CD4-positive, alpha-beta T cell treated with Interferon alpha-2 for 1 hour (primary cell): ENCODE measurements around the gene MEF2C.

Source experiments
- DNase-seq, 2 donors: peaks; one replicate each; pipeline ENCODE4 v3.0.0-alpha.2; 2020 to 2022

MEF2C gene

GRCh38 chr5:88826646-88827585, 56.1 kb downstream of the MEF2C start:
- peak; percentile 26 to 68 for DNase-seq

GRCh38 chr5:88825584-88826315, 57.2 kb downstream of the MEF2C start:
- no peak for DNase-seq

- no peak for DNase-seq
Observed at GRCh38 chr5:88824892-88825583, 57.9 kb downstream of the MEF2C start.

GRCh38 chr5:88824141-88824540, 58.8 kb downstream of the MEF2C start:
- DNase-seq, result no peak

- DNase-seq, result no peak
Observed at GRCh38 chr5:88823201-88823600, 59.8 kb downstream of the MEF2C start.

- no peak for DNase-seq
Observed at GRCh38 chr5:88821161-88821560, 61.8 kb downstream of the MEF2C start.

GRCh38 chr5:88820581-88820980, 62.4 kb downstream of the MEF2C start:
- no peak for DNase-seq

GRCh38 chr5:88819301-88819999, 63.5 kb downstream of the MEF2C start:
- DNase-seq, result no peak

- no peak for DNase-seq
Observed at GRCh38 chr5:88818296-88818695, 64.7 kb downstream of the MEF2C start.

GRCh38 chr5:88816195-88816594, 66.8 kb downstream of the MEF2C start:
- DNase-seq, result no peak

GRCh38 chr5:88815050-88815789, 67.8 kb downstream of the MEF2C start:
- no peak for DNase-seq

GRCh38 chr5:88813805-88814575, 69.0 kb downstream of the MEF2C start:
- DNase-seq, result no peak

- DNase-seq, result no peak
Observed at GRCh38 chr5:88813244-88813643, 69.7 kb downstream of the MEF2C start.

GRCh38 chr5:88808153-88808552, 74.8 kb downstream of the MEF2C start:
- DNase-seq, result no peak

GRCh38 chr5:88807327-88807726, 75.7 kb downstream of the MEF2C start:
- DNase-seq, result no peak

GRCh38 chr5:88806338-88806737, 76.6 kb downstream of the MEF2C start:
- no peak for DNase-seq

- DNase-seq, result no peak
Observed at GRCh38 chr5:88805151-88805784, 77.7 kb downstream of the MEF2C start.

- no peak for DNase-seq
Observed at GRCh38 chr5:88804444-88804843, 78.5 kb downstream of the MEF2C start.

- DNase-seq, result no peak
Observed at GRCh38 chr5:88803309-88803708, 79.7 kb downstream of the MEF2C start.

GRCh38 chr5:88799938-88800535, 82.9 kb downstream of the MEF2C start:
- DNase-seq, result no peak
